ENCODE results near the gene NAXE.

The NAXE gene

GRCh38 chr1:156615946-156616345, 24.4 kb downstream of the NAXE start:
- H3K4me1 ChIP-seq (ENCODE audit: insufficient read depth, low read length, severe bottlenecking), result no peaks in the 10 kb centered on the region

GRCh38 chr1:156616463-156616862, 24.9 kb downstream of the NAXE start:
- H3K79me2 ChIP-seq (ENCODE audit: insufficient read depth, low read length), result no peaks in the 10 kb centered on the region
- no peaks in the 10 kb centered on the region for H3K36me3 ChIP-seq (ENCODE audit: insufficient read depth, low read length)
- TF ChIP-seq CTCF (IDR thresholded peaks at IDR 0.05; ENCODE audit: low read length) (no peak), EZH2 (IDR thresholded peaks at IDR 0.05; ENCODE audit: borderline replicate concordance, low read length) (no peak)
- H3K9me2 ChIP-seq (ENCODE audit: low read depth, low read length), result no peaks in the 10 kb centered on the region
- no peak overlapping the region for H3K4me2 ChIP-seq (ENCODE audit: low read length)
- no peaks in the 10 kb centered on the region for H4K20me1 ChIP-seq (ENCODE audit: insufficient read depth, low read length)
- H3K4me1 ChIP-seq (ENCODE audit: insufficient read depth, low read length, severe bottlenecking), result no peaks in the 10 kb centered on the region
- no peak overlapping the region for H3K4me3 ChIP-seq (ENCODE audit: low read depth, low read length, poor library complexity, severe bottlenecking)
- H3K27ac ChIP-seq (ENCODE audit: low read depth, low read length, poor library complexity, severe bottlenecking), result no peak overlapping the region
- no peaks in the 10 kb centered on the region for H3F3A ChIP-seq (ENCODE audit: insufficient read depth, low read length)
- H3K27me3 ChIP-seq (ENCODE audit: insufficient read depth, low read length), result no peaks in the 10 kb centered on the region; the same call in none of the 2 replicates
- H3K9ac ChIP-seq (ENCODE audit: low read length), result no peak overlapping the region
- H2AFZ ChIP-seq (ENCODE audit: low read length), result no peak overlapping the region
- no peaks in the 10 kb centered on the region for H3K9me3 ChIP-seq (ENCODE audit: low read length)

More at GRCh38 chr1:156615946-156616345, 24.4 kb downstream of the NAXE start:
- H3K27me3 ChIP-seq (ENCODE audit: insufficient read depth, low read length), result no peaks in the 10 kb centered on the region; the same call in none of the 2 replicates
- no peaks in the 10 kb centered on the region for H3K9me3 ChIP-seq (ENCODE audit: low read length)
- H3K27ac ChIP-seq (ENCODE audit: low read depth, low read length, poor library complexity, severe bottlenecking), result no peak overlapping the region
- no peaks in the 10 kb centered on the region for H3K9me2 ChIP-seq (ENCODE audit: low read depth, low read length)
- TF ChIP-seq CTCF (IDR thresholded peaks at IDR 0.05; ENCODE audit: low read length) (no peak), EZH2 (IDR thresholded peaks at IDR 0.05; ENCODE audit: borderline replicate concordance, low read length) (no peak)
- no peaks in the 10 kb centered on the region for H3K36me3 ChIP-seq (ENCODE audit: insufficient read depth, low read length)
- H2AFZ ChIP-seq (ENCODE audit: low read length), result no peak overlapping the region
- no peak overlapping the region for H3K4me3 ChIP-seq (ENCODE audit: low read depth, low read length, poor library complexity, severe bottlenecking)
- H3F3A ChIP-seq (ENCODE audit: insufficient read depth, low read length), result no peaks in the 10 kb centered on the region
- no peak overlapping the region for H3K4me2 ChIP-seq (ENCODE audit: low read length)
- no peaks in the 10 kb centered on the region for H3K79me2 ChIP-seq (ENCODE audit: insufficient read depth, low read length)
- no peak overlapping the region for H3K9ac ChIP-seq (ENCODE audit: low read length)
- no peaks in the 10 kb centered on the region for H4K20me1 ChIP-seq (ENCODE audit: insufficient read depth, low read length)

GRCh38 chr1:156618853-156619581, 27.4 kb downstream of the NAXE start, which contains the start of gene HAPLN2:
Gene HAPLN2, plus strand, starts transcription at chr1:156619415. Its CDS starts 4,076 bp downstream, at chr1:156623491.
- H3F3A ChIP-seq (ENCODE audit: insufficient read depth, low read length), result no peaks in the 10 kb centered on the region
- H3K79me2 ChIP-seq (ENCODE audit: insufficient read depth, low read length), result no peaks in the 10 kb centered on the region
- no peaks in the 10 kb centered on the region for H3K9me3 ChIP-seq (ENCODE audit: low read length)
- no peak within 1 kb of the TSS for H3K27ac ChIP-seq (ENCODE audit: low read depth, low read length, poor library complexity, severe bottlenecking)
- H3K9me2 ChIP-seq (ENCODE audit: low read depth, low read length), result no peaks in the 10 kb centered on the region
- H3K27me3 ChIP-seq (ENCODE audit: insufficient read depth, low read length), result no peaks in the 10 kb centered on the region; the same call in none of the 2 replicates
- H4K20me1 ChIP-seq (ENCODE audit: insufficient read depth, low read length), result no peaks in the 10 kb centered on the region
- H2AFZ ChIP-seq (ENCODE audit: low read length), result no peak within 1 kb of the TSS
- no peak within 1 kb of the TSS for H3K4me3 ChIP-seq (ENCODE audit: low read depth, low read length, poor library complexity, severe bottlenecking)
- no peaks in the 10 kb centered on the region for H3K36me3 ChIP-seq (ENCODE audit: insufficient read depth, low read length)
- H3K4me2 ChIP-seq (ENCODE audit: low read length), result no peak within 1 kb of the TSS
- TF ChIP-seq EZH2 (IDR thresholded peaks at IDR 0.05; ENCODE audit: borderline replicate concordance, low read length) (no peak), CTCF (IDR thresholded peaks at IDR 0.05; ENCODE audit: low read length) (peak; percentile 55; the same call in 1 of the 2 replicates)
- H3K4me1 ChIP-seq (ENCODE audit: insufficient read depth, low read length, severe bottlenecking), result no peaks in the 10 kb centered on the region
- no peak within 1 kb of the TSS for H3K9ac ChIP-seq (ENCODE audit: low read length)
